GM12891 (cell line): ENCODE measurements around the gene KAZN.

Experiments used
- DNase-seq: peaks from one replicate; pipeline ENCODE4 v3.0.0; 2011; ENCODE audit warnings: low spot score; ENCODE audit not compliant: insufficient read length
- FAIRE-seq: peaks from 2 replicates; lab custom pipeline; 2011; peaks lifted over from hg19 to GRCh38; lab: Jason Lieb, UNC
- PAX5 ChIP-seq: IDR thresholded peaks from 2 replicates; pipeline ENCODE4 v1.6.1; 2011; ENCODE audit warnings: low read length, moderate library complexity, mild to moderate bottlenecking; ENCODE audit not compliant: insufficient read depth, severe bottlenecking
- POLR2A ChIP-seq: IDR thresholded peaks from 2 replicates; pipeline ENCODE4 v1.6.1; 2011; ENCODE audit warnings: low read depth, low read length, control low read depth
- POLR2AphosphoS5 ChIP-seq: IDR thresholded peaks from 2 replicates; pipeline ENCODE4 v1.6.1; 2011; ENCODE audit warnings: low read depth, low read length, control low read depth
- POU2F2 ChIP-seq: IDR thresholded peaks from 2 replicates; pipeline ENCODE4 v1.6.1; 2011; ENCODE audit warnings: low read depth, mild to moderate bottlenecking, control low read depth, low read length, moderate library complexity
- SPI1 ChIP-seq: IDR thresholded peaks from 2 replicates; pipeline ENCODE4 v1.6.1; 2011; ENCODE audit warnings: low read depth, low read length, control low read depth
- TAF1 ChIP-seq: IDR thresholded peaks from 2 replicates; pipeline ENCODE4 v1.6.1; 2011; ENCODE audit warnings: low read depth, low read length, control low read depth

The KAZN gene

GRCh38 chr1:14707531-14708445 lies 109.3 kb downstream of the KAZN start:
- DNase-seq (no peak), FAIRE-seq (no peak)
- TF ChIP-seq POU2F2 (no peak), PAX5 (no peak), TAF1 (no peak), SPI1 (no peak), POLR2AphosphoS5 (no peak), POLR2A (no peak)

DNA sequence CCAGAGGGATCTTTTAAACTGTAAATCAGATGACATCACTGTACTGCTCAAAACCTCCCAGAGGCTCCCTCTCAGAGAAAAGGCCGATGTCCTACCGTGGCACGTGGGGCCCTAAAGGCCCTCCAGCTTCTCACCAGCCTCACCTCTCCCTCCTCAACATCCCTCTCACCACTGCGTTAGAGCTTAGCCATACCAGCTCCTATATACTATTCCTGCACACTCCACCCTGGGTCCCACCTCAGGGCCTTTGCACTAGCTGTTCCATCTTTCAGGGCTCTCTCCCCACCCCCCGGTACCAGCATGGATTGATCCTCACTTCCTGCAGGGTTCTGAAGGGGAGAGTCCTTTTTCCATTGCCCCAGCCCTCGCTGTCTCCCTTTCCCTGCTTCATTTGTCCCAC lies 111.8 kb downstream of the KAZN start:
- TF ChIP-seq TAF1: no peak
- TF ChIP-seq POLR2A: no peak
- no peak for TF ChIP-seq POLR2AphosphoS5
- TF ChIP-seq POU2F2: no peak
- DNase-seq (no peak), FAIRE-seq (no peak)

GRCh38 chr1:14712136-14712535 lies 113.7 kb downstream of the KAZN start:
- DNase-seq (no peak), FAIRE-seq (no peak)
- TF ChIP-seq SPI1: no peak
- no peak for TF ChIP-seq TAF1
- no peak for TF ChIP-seq POLR2AphosphoS5
- TF ChIP-seq POU2F2: no peak
- TF ChIP-seq PAX5: no peak
- TF ChIP-seq POLR2A: no peak

DNA sequence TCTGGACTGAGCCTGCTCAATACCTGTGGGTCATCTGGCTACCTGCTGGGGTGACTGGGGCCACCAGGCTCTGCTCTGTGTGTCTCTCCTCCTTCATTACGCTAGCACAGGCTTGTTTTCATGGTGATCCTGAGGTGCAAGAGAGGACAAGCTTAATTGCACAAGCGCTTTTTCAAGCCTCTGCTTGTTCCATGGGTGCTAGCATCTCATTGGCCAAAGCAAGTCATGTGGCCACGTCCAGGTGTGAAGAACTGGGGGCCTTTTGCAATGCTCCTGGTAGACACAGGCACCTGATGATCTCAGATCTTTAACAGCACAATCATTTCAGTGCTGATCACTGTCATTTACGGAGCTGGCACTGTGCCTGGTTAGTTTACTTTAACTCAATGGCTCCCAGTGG lies 114.6 kb downstream of the KAZN start:
- DNase-seq (no peak), FAIRE-seq (no peak)
- TF ChIP-seq POU2F2: no peak
- no peak for TF ChIP-seq TAF1
- no peak for TF ChIP-seq POLR2A
- no peak for TF ChIP-seq POLR2AphosphoS5
- TF ChIP-seq PAX5: no peak
- no peak for TF ChIP-seq SPI1

- TF ChIP-seq POLR2AphosphoS5 (no peak), TAF1 (no peak), POLR2A (no peak)
- FAIRE-seq (no peak), DNase-seq (no peak)
Observed at GRCh38 chr1:14715266-14715665, 116.8 kb downstream of the KAZN start.

DNA sequence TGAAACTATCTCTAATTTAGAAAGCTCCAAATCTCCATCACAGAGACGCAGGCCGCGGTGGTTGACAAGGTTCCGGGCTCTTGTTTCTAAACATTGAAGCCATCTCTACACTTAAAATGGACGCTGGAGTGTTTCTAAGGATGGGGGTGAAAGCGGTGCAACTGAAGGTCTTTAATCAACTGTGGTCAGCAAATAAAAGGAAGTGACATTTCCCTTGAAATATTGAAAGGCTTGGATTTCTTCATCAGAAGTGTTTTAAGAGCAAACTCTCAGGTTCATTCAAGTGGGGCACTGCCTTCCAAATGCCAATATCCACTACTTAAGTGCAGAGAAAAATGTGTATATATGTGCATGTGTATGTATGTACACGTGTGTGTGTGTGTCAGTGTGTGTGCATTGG lies 117.3 kb downstream of the KAZN start:
- DNase-seq (no peak), FAIRE-seq (no peak)
- TF ChIP-seq POU2F2: no peak
- TF ChIP-seq PAX5: no peak
- no peak for TF ChIP-seq POLR2AphosphoS5
- TF ChIP-seq POLR2A: no peak
- no peak for TF ChIP-seq SPI1
- TF ChIP-seq TAF1: no peak

- FAIRE-seq (no peak), DNase-seq (no peak)
- TF ChIP-seq POU2F2 (no peak), POLR2A (no peak), PAX5 (no peak)
Observed at GRCh38 chr1:14716474-14716873, 118.0 kb downstream of the KAZN start.

DNA sequence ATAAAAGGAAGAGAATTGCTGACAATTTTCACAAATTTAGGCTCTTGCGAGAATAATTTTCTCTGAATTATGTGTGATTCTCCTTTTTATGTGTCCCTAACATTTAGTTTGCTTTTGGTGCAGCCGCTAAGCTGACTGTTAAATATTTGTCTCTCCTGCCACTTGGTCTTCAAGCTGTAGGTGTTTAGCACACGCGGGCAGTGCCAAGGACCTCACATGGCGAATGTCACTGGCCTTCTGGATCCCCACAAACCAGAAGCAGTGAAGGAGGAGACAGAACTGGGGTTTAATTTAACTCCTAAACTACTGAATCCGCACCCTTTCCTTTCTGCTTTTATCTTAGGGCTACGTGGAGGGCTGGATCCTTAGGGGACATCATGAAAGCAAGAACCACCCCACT lies 120.0 kb downstream of the KAZN start:
- no peak for FAIRE-seq
- TF ChIP-seq POLR2AphosphoS5 (no peak), SPI1 (no peak), POLR2A (no peak), TAF1 (no peak), POU2F2 (no peak)
- no peak for DNase-seq

DNA sequence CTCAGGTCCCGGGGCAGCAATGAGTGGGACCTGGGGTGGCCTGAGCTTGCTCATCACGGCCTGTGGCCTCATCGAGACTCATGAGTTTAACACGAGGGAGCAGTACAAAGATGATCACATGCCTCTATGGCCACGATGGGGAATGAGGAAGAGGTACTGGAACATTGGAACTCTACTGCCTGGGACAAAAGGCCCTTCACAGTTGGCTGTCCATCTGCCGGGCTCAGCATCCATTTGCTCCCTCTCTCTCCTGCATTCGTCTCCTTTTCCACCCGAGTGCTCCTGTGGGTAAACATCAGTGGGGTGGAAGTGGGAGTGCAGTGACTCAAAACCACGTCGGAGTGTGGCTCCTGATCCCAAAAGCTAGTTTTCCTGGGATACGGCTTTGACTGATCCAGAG lies 124.9 kb downstream of the KAZN start:
- no peak for TF ChIP-seq PAX5
- TF ChIP-seq POLR2AphosphoS5: no peak
- no peak for FAIRE-seq
- no peak for DNase-seq

DNA sequence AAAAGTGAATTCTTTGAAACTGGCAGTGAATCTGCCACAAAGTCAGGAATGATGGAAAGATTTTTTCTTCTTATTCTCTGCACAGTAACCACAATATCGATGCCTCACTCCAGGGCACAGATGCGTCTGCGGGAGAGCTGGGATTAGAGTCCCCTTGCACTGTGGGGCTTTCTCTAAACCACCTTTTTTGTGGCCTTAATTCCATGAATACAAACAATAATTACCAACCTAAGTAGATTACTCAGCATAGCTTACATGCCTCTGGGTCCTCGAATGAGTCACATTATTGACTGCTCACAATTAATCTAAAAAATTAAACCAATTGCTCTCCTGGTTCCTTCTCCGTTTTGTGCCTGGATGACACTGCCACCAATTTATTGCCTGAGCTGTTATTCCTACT lies 125.8 kb downstream of the KAZN start:
- FAIRE-seq: no peak

GRCh38 chr1:14724678-14725077 lies 126.2 kb downstream of the KAZN start:
- no peak for DNase-seq
- no peak for TF ChIP-seq POLR2A
- no peak for TF ChIP-seq SPI1
- TF ChIP-seq PAX5: no peak
- no peak for TF ChIP-seq TAF1
- TF ChIP-seq POLR2AphosphoS5: no peak
- TF ChIP-seq POU2F2: no peak
- FAIRE-seq: no peak

More for the DNA sequence above, 125.8 kb downstream of the KAZN start:
- TF ChIP-seq TAF1: no peak
- TF ChIP-seq PAX5: no peak
- no peak for DNase-seq
